ENCODE measurements around the gene ROR2.

Gene ROR2

DNA sequence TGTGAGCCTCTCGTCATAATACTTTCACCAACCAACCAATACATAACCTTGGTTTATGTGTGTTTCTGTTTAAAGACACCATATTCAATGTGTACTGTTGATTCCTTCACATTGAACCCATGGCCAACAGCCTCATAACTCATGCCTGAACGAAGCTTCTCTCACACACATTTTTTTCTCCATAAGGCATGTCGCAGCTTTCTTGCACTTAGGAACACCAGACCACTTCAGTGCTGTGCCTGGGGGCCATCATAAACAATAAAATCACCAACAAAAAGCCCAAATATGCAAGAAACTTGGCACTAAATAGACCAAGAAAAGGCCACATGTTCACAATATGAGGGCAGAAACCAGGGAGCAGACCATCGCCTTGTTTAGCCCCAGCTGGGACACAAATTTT is 192.2 kb downstream of the ROR2 start:
- in situ Hi-C loops (cut with MboI; ENCODE audit: low sequenced_read_pairs), result no loop called here

DNA sequence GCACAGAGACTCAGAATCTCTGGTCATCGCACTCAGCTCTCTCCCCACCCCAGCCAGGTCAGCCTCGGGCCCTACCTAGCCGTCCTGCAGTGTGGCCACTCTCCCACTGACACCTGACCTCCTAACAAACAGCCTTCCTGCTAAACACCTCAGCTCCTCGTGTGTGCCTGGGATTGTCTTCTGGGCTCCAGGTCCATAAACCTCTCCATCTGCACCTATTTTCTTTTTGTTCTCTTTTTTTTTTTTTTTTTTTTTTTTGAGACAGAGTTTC is 193.6 kb downstream of the ROR2 start:
- in situ Hi-C loops (cut with MboI; ENCODE audit: low sequenced_read_pairs), result no loop called here

DNA sequence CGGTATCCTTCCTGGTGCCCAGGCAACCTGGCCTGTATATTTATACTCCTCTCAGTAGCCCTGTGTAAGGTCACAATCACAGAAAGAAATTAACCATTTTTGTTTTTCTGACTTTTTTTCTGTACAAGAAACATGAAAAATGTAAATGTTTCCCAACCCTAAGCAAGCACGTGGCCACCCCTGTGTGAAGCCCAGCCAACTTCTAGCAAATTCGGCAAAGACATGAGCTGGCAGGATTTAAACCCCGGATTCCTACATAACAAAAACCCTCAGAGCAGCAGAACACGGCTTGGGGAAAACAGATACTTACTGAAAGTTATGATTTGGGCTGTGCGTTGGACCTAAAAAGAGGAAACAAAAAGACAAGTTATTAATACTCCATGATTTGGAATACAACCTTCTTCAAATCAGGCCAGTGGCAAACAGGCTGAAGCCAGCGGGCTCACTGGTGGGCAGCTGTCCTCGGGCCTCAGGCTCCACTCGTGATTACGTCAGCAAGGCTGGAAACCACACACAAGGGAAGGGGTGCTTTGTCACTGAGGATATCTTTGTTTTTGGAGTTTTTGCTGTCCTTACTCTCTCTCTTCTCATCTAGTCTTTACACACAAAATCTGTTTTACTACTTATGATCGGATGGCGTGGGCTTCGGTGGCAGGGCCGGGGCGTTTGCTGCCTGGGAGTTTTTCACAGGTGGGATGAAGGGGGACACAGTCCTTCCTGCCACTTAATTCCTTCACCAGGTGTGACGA is 194.1 kb downstream of the ROR2 start:
- in situ Hi-C loops (cut with MboI; ENCODE audit: low sequenced_read_pairs), result no loop called here

DNA sequence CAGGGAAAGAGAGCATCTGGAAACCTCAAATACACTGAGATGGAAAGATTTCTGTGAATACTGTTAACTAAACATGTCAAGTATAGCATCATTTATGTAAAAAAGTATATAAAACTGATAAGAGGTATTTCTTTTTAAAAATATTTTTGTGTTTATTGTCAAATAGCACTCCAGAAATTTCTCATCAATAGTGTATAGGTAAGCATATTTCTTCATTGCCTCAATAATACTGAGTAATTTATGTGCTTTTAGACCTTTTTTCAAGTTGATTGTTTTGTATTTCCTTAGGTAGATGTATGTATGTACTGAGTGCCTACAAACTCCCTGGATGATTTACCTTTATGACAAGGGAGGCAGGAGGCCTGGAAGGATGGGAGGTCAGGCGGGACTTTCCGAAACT is 196.3 kb downstream of the ROR2 start:
- in situ Hi-C loops (cut with MboI; ENCODE audit: low sequenced_read_pairs), result no loop called here

DNA sequence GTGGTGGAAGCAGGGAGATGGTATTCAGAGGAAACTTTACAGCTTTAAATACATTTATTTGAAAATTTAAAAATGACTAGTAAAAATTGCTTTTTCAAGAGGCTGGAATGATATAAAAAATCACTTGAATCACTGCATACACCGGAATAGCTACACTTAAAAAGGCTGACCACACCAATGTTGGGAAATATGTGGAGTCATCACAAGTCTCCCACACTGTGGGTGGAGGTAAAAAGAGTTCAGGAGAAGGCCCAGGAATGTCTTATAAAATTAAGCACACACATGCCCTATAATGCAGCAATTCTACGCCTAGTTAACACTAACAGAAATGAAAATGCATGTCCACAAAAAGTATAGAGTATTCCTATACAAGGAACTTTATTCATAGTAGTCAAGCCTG is 198.1 kb downstream of the ROR2 start:
- in situ Hi-C loops (cut with MboI; ENCODE audit: low sequenced_read_pairs), result no loop called here

DNA sequence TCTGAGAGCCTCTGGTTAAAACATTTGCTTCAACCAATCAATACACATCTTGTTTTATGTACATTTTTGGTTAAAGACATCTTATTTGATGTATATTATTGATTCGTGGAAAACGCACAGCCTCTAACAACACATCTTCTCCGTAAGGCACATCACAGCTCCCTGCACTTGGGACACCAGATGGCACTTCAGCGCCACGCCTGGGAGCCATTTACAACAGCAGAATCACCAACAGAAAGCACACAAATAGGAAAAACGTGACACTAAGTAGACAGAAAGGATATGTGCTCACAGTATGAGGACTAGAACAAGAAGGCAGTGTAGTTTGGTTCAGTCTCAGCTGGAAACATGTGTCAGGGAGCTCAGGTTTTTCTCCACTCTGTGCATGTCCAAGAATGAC is 199.7 kb downstream of the ROR2 start:
- in situ Hi-C loops (cut with MboI; ENCODE audit: low sequenced_read_pairs), result no loop called here

DNA sequence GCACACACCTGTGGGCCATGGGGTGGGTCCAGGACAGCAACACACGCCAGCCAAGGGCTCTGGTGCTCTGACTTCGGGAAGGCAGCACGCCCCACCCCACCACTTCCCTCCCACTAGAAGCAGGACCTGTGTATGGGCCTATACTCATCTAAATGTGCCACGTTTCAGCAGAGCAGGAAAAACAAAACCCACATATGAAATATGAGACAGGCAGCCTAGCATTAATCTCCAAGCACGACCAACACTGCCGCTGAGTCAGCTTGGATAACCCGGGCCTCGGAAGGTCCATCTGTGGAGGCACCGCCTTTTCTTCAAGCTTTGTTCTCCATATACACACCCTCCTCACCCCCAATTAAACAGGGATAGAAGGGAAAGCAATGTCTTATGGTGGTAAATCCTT is 203.1 kb downstream of the ROR2 start:
- in situ Hi-C loops (cut with MboI; ENCODE audit: low sequenced_read_pairs), result no loop called here

DNA sequence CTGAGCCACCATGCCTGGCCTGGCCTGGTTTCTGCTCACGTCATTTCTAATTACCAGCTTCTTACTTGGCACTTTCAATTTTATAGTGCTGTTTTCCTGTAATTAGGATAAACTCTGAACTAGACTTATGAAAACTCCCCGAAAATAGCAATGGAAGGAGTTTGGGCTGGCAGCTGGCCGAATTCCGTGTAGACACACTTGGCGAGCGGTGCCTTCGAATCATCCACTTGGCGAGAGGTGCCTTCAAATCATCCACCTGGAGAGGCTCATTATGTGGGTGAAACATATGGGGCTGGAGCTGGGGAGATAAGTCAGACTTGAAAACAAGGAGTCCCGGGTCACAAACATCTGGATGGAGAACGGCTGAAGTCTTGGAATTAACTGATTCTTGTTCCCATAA is 203.7 kb downstream of the ROR2 start:
- in situ Hi-C loops (cut with MboI; ENCODE audit: low sequenced_read_pairs), result no loop called here

DNA sequence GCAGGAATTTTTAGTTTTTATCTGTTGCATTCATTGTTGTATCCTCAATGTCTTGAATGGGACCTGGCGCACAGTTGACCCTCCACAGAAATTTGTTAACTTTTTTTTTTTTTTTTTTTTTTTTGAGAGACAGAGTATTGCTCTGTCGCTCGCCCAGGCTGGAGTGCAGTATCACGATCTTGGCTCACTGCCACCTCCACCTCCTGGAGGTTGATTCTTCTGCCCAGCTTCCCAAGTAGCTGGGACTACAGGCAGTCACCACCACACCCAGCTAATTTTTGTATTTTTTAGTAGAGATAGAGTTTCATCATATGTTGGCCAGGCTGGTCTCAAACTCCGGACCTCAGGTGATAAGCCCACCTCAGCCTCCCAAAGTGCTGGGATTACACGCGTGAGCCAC is 205.9 kb downstream of the ROR2 start:
- in situ Hi-C loops (cut with MboI; ENCODE audit: low sequenced_read_pairs), result no loop called here

DNA sequence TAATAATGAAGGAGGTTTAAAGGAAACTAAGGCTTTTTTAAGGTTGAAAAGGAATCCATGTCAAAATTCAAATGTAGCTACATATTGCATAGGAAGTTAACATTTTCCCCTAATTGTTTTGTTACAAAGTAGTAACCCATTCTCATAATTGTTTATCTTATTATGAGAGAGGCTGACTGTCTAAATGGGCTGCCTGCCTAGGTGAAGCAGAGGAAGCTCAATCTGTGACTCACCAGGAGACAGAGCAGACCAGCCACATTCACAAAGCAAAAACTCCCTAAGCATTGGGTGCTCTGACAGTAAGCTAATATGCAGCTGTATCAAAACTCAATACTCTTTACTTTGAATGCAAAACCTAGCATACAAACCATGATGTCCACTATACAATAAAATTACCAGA is 208.5 kb downstream of the ROR2 start:
- in situ Hi-C loops (cut with MboI; ENCODE audit: low sequenced_read_pairs), result no loop called here

DNA sequence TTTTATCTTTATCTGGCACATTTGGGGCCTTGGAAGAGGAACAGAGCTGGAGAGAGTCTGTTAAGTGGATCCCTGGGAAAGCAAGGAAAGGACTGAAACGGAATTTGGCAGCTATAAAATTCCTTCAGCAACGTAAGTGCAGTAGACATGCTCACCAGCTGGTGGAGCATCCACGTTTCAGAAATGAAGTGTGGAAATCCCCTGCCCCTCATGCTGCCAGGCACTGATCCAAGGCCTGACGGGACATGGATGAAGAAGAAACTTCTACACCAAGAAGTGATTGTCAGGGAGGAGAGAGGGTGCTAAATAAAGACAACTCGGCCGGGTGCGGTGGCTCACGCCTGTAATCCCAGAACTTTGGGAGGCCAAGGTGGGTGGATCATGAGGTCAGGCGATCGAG is 209.3 kb downstream of the ROR2 start:
- in situ Hi-C loops (cut with MboI; ENCODE audit: low sequenced_read_pairs), result no loop called here

DNA sequence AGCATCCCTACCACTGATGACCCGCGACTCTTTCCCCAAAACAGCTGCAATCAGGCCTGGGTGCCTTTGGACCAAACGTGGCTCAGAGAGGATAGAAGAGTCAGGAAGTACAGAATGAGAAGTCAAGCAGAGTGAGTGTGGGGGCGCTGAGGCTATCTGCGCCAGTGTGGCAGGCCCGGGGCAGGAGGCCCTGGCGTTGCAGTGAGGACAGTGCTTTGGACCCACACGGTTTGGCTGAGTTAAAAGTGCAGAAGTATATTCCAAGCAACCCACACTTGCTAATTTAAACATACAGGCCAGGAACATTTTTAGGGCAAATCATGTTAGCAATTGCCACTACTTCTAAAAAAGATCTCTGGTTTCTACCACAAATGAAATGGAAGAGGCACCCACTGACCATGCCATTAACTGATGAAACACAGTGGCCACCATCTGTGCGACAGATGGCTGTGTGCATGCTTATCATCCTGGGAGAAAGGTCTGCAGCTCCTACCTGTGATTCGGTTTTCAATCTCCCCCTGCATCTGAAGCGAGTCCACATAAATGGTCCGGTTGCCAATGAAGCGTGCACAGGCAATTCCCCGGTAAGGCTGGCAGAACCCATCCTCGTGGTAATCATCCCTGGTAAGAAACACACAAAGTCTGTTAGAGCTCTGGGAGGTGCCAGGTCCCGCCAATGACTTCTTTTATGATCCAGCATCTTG is 213.0 kb downstream of the ROR2 start:
- in situ Hi-C loops (cut with MboI; ENCODE audit: low sequenced_read_pairs), result loop anchor here (10.0 kb wide), 1 partner anchor 822 kb away; no protein-coding TSS in a partner anchor

DNA sequence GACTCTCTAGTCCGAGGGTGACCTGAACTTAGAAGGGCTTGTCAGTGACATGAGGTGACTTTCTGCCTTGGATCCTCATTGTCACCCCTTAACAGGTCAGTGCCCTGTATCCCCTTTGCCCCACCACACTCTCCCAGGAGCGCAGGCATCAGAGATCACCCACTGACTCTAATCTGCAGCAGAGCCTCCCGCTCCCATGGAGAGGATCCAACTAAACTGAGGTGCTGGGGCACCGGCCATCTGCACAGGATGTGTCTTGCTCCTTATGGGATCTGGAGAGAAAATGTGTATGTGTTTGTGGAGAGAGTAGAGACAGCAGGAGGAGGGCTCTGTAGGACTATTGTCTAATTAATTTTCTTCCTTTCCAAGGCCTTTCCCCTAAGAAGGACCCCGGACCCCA is 213.7 kb downstream of the ROR2 start:
- in situ Hi-C loops (cut with MboI; ENCODE audit: low sequenced_read_pairs), result loop anchor here (10.0 kb wide), 1 partner anchor 822 kb away; no protein-coding TSS in a partner anchor

DNA sequence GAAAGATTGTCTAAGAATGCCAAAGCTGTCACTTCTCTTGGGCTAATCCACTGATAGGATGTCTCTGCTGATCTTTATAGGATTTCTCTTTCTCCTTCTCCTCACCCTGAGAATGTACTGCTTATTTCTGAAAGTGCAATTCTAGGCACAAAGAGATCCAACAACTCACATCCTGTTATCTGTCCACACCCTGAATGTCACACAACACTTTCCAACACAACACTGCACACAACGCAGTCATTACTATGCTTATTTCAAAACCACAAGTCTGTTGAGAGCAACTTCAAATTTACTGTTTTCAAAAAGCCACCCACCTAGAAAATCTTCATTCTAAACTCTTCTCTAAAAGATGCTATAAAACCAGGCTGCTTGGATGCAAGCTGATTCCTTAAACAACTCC is 215.0 kb downstream of the ROR2 start:
- in situ Hi-C loops (cut with MboI; ENCODE audit: low sequenced_read_pairs), result loop anchor here (10.0 kb wide), 1 partner anchor 820 kb away; no protein-coding TSS in a partner anchor

DNA sequence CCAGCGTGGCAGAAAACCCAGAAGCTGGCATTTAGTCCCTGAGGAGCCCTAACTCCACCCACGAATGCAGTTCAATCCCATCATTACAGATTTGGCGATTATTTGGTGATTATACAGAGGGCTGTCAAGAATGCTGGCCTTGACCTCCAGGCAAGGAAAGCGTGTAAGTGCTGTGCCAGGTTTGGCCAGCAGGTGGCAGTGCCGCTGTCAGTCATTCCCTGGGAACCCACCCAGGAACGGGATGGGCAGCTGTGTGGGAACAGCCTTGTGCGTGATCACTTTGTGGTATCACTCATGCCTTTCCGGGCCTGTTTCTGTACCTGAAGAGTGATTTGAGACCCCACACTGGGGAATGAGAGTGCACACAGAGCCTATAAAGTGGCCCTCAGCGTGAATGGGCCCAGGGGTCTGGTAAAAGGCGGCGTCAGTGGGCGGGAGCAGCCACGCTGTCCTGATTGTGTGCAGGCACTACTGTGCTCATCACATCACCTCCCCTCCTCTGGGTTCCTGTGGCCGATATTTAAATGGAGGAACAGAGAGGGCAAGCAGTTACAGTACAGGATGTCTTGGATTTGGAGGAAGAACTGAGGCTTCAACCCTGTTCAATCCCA is 215.6 kb downstream of the ROR2 start:
- in situ Hi-C loops (cut with MboI; ENCODE audit: low sequenced_read_pairs), result loop anchor here (10.0 kb wide), 1 partner anchor 820 kb away; no protein-coding TSS in a partner anchor

DNA sequence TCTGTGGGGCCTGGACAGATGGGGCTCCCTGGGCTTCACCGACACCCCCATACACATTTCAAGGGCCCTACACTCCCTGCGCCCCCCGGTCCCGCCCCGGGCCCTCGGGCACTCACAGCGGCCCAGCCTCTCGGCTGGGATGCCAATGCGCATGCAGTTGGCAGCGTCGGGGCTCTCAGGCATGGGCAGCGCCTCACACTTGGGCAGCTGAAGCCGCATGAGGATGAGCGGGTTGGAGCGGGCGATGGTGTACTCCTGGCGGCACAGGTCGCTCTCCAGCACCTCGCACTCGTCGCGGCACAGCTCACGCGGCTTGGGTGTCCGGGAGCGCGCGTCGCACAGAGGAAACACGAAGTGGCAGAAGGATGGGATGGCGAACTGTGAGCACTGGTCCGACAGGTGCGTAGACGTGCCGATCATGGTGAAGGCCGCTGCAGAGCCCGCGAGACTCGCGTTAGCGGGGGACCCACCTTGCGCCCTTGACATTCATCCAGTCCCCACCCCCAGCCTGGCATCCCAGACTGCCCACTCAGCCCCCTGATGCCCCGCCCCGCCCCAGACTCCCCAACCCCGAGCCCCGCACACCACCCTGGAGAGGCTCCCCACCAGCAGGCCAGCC is 216.9 kb downstream of the ROR2 start:
- in situ Hi-C loops (cut with MboI; ENCODE audit: low sequenced_read_pairs), result loop anchor here (10.0 kb wide), 1 partner anchor 818 kb away; no protein-coding TSS in a partner anchor

DNA sequence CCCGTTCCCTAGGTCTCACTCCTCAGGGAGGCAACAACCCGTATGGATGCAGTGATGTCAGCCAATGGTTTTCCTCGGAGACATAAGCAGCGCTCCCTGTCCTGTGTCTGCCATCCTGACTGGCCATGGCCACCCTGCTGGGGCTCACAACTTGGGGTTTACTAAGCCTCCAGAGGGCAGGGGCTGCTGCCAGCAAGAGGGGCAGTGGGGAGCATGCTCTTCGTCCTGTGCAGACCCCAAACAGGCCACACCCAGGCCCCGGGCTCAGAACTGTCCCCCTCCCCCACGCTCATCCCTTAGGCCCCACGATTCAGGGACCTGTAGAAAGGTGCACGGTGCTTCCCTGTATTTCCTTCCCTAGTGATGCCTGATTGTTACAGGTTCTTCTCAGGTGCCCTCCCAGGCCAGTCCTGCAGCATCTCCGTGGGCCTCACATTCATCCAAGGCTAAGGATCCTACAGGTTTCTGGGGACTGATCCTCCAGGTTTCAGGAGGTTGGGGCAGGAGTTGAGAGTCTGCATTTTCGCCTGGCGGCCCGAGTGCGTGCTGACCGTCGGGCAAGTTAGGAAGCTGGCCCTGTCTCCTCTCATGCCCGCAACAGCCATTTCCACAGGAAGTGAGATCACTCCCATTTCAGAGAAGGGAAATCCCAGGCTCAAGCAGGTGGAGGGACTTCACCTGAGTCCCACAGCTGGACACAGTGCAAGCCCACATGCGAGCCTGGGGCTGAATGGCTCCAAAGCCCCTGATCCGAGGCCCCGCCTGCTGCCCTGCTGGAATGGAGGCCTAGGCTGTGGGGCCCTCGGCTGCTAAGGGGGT is 217.6 kb downstream of the ROR2 start:
- in situ Hi-C loops (cut with MboI; ENCODE audit: low sequenced_read_pairs), result loop anchor here (10.0 kb wide), 1 partner anchor 818 kb away; no protein-coding TSS in a partner anchor

DNA sequence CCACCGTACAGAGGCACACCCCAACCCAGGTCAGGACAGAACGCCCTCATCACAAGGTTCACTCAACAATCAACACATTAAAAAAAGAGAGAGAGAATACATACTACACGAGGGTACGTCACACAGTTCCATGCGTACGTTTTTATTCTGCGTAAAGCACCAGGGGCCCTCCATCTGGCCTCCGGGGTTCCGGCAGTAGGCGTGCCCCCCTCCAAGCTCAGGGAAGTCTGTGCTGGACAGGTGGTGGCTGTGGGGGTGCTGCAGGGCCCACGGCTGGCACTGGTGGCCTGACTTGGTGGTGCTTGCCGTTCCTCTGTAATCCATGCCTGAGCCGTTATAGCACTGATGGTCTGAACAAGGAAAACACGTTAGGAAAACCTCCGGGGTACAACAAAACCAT is 219.2 kb downstream of the ROR2 start:
- in situ Hi-C loops (cut with MboI; ENCODE audit: low sequenced_read_pairs), result loop anchor here (10.0 kb wide), 1 partner anchor 816 kb away; no protein-coding TSS in a partner anchor

DNA sequence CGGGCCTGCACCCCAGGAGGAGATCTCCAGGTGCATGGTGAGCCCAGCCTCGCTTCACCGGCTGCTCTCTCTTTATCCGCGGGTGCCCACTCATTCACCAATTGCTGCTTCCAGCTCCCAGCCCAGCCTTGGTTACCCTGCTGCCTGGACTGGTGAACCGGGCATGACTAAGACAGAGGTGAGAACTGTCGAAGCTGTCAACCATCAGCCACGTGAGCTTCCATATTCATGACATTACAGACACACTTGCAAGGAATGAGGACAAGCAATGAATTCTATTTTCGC is 220.5 kb downstream of the ROR2 start:
- in situ Hi-C loops (cut with MboI; ENCODE audit: low sequenced_read_pairs), result no loop called here

DNA sequence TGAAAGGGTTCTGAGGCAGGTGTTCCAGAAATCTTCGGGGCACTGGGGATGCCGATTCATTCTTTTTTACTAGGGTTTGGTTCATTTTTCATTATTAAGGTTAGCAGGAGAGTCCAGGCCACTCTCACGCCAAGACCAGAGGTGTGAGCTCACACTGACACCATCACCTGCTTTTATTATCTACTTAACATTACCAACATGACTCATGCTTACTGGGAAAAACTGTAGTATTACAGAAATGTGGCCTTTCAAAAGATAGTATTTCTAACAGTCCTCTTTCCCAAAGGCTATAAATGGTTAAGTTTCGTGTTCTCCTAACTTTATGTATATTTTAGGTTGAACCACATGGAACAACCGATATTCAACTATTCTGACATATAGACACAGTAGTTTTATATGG is 222.1 kb downstream of the ROR2 start:
- in situ Hi-C loops (cut with MboI; ENCODE audit: low sequenced_read_pairs), result no loop called here

DNA sequence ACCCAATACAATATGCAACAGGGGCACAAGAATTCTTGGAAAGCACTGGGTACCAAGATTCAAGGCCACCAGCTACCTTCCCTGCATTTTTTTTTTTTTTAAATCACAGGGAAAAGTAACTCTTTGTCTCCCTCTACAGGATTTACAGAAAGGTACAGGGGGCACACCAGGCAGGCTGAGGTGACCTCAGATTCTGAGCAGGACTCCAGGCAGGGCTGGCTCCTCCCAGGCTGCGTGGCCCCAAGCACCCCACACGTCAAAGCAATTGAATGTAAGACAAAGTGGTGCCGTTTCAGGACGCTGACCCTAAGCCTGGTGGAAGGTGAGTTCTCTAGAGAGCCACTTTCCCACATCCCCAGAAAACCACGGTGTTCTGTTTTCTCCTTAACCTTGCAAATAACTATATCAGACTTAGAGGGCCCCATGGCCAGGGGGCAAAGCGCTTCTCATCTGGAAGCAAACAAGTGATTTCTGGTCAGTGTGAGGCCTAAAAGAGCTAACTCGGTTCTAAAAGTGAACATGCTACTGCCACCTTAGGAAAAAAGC is 222.6 kb downstream of the ROR2 start:
- in situ Hi-C loops (cut with MboI; ENCODE audit: low sequenced_read_pairs), result no loop called here
